GM19395 (cell line): ENCODE results near the gene FUT8.

Source experiments
- ATAC-seq: cut with Tn5 transposase; IDR thresholded peaks from one replicate; pipeline ENCODE4 v1.9.1; 2021; ENCODE audit warnings: mild to moderate bottlenecking, moderate library complexity; ENCODE audit not compliant: unreplicated experiment

The FUT8 gene

DNA sequence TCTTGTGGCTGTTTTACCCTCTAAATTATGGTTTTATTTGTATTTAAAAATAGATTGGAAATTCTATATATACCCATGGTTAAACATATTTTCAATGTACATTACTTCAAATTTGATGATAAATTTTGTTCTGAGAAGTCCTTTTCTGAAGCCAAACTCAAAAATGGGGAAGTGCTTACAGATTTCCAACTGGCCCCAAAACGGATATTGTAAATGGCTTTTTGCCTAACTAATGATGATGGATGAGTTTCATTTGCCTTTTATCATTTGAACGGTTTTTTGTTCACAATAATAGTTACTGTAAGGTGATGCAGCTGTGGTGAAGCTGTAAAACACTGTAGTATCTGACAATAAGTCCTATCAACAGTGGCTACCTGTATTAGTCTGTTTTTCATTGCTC, 136.9 kb downstream of the FUT8 start:
- ATAC-seq = no peak

DNA sequence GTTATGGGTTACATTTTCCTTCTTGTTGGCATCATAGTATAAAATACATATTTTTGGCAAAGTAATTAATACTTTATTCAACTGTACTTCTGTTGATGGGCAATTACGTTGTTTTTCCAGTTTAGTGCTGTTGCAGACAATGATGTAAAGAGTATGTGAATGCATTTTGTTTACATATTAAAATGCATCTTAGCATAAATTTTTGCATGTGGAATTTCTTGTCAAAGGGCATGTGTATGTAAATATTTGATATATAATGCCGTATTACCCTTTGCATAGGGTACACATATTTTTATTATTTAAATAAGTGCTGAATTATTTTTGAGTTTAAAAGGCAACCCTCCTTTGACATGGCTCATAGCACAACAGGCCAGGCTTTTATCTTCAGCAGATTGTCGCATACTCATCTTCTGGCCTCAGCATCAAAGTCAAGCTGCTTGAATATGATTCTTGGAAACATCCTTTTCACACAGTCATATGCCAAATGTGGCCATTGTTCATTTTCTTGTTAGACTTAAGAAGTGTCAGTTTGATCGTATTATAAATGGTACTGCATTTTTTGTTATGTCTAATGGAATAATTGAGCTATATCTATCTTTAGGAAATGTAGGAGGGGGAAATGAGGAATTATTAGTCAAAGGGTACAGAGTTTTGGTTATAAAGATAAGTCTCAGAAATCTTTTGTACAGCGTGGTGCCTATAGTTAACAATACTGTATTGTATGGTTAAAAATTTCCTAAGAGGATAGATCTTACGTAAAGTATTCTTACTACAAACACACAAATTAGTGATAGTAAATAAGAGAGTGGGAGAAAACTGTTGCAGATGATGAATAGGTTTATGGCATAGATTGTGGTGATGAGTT, 138.5 kb downstream of the FUT8 start:
- ATAC-seq = no peak

DNA sequence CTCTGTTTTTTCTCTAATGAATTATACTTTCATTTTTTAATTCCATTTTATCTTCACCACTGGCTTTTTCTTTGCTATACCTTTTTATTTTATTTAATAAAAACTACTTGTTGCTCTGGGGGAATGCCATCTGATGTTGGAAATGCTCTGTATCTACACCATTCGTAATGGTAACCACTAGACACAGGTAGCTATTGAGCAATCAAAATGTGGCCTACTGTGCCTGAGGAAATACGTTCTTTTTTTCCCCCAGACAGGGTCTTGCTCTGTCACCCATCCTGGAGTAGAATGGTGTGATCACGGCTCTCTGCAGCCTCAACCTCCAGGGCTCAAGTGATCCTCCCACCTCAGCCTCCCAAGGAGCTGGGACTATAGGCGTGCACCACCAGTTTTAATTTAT, 140.2 kb downstream of the FUT8 start:
- no peak for ATAC-seq

GRCh38 chr14:65554837-65555236, 142.3 kb downstream of the FUT8 start:
- ATAC-seq = no peak

- no peak for ATAC-seq
These were observed 142.8 kb downstream of the FUT8 start for GRCh38 chr14:65555358-65555757.

- no peak for ATAC-seq
These were observed 145.8 kb downstream of the FUT8 start for GRCh38 chr14:65558363-65558762.

- ATAC-seq = no peak
These were observed 148.0 kb downstream of the FUT8 start for GRCh38 chr14:65560340-65561027.

GRCh38 chr14:65564370-65564769, 151.8 kb downstream of the FUT8 start:
- ATAC-seq = no peak

- ATAC-seq = no peak
These were observed 153.4 kb downstream of the FUT8 start for GRCh38 chr14:65565948-65566347.

GRCh38 chr14:65566820-65567522, 154.4 kb downstream of the FUT8 start:
- ATAC-seq = no peak

DNA sequence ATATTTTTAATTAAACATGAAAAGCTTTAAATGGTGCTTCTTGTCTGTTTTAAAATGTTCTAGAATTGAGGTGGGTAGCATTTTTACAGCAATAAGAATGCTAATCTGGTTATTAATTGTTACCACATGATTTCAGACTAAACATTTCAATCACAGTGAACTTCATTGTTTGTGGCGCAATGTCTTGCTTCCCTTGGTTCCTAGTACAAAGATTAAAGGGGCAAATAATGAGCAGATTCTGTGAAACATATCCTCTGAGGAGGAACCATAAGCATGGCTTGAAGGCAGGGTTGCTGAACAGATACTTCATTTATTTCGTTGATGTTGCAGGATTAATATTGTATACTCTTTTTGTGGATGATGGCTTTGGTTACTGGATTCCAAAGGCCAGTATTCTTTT, 162.1 kb downstream of the FUT8 start:
- ATAC-seq = no peak

- no peak for ATAC-seq
These were observed 162.9 kb downstream of the FUT8 start for GRCh38 chr14:65575389-65575788.

DNA sequence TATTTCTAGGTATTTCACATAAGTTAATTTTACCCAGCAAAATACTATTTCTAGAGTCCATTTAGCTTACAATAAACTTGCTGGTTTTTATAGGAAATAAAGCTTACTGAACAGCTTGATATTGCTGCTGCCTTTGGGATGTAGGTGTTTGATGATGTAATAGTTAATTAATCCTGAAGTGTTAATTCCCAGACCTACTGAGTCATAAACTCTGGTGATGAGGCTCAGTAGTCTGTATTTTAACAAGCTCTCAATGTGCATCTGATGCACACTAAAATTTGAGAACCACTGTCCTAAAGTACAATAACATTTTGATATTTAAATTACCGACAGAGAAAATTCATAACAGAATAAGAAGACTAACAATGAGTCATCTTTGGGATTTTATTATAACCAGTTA, 168.4 kb downstream of the FUT8 start:
- ATAC-seq = no peak

GRCh38 chr14:65581378-65581777, 168.8 kb downstream of the FUT8 start:
- no peak for ATAC-seq

DNA sequence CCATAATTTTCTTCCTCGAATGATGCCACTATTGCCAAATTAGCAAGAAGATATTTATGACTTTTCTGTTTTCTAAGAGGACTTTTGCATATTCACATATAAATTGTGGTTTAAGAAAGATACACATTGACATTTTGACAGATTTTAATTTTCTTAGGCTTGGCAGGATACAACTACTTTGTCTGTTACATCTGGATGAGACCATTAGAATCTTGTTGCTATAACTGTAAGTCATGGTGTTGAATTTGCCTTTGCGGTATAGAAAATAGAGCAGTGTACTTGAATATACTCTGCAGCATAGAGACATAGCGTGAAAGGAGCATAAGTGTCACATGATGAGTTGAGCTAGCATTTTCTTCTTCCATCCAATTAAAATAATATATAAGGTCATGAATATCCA, 169.3 kb downstream of the FUT8 start:
- ATAC-seq = no peak

- ATAC-seq = no peak
These were observed 172.7 kb downstream of the FUT8 start for GRCh38 chr14:65585216-65585615.

- ATAC-seq = no peak
These were observed 176.1 kb downstream of the FUT8 start for GRCh38 chr14:65588426-65589140.

GRCh38 chr14:65594153-65594881, 181.8 kb downstream of the FUT8 start:
- no peak for ATAC-seq

- ATAC-seq = no peak
These were observed 182.3 kb downstream of the FUT8 start for GRCh38 chr14:65594882-65595237.

DNA sequence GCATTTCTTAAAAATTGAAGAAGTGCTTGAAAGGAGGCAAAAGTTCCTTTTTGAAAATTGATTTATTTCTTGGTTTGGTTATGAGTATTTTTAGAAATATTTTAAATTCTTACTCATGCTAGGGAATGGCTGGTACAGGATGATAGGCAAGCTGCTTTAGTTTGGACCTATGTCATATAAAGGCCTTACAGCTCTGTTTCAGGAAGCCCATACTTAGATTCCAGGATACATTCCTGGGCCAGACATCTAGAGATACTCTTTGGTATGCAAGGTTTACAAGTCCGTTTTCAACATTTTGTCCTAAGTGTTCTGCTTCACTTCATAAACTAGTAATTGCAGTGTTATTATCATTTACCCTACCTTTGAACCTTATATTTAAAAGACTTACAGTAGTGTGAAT, 186.8 kb downstream of the FUT8 start:
- no peak for ATAC-seq

- ATAC-seq = no peak
These were observed 188.2 kb downstream of the FUT8 start for GRCh38 chr14:65600742-65601141.
